Retina (tissue), 1 donor: ENCODE data around the gene PLA2G4E.

Experiments used
- DNase-seq: peaks from one replicate; pipeline ENCODE4 v3.0.0-alpha.2; 2016

PLA2G4E gene

GRCh38 chr15:42016971-42017370 is 3.9 kb downstream of the PLA2G4E start:
- no peak for DNase-seq

DNA sequence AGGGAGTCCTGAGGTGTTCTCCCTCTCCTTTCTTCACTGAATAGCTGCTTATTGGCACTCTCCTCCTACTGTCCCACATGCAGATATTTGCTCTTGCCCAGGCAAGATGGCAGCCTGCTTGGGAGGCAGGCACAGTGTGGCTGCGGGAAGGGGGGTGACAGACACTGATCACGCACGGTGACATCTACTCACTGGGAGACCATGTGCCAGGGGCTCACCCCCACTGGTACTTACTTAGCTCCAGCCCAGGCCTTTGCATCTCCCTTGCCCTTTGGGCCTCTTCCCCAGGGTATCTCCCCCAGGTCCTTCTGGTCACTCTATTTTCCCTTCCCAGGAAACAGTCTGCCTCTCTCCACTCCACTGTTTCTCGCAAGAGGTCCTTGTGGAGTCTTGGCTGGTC is 6.4 kb downstream of the PLA2G4E start:
- DNase-seq = no peak

- no peak for DNase-seq
Observed at GRCh38 chr15:42012928-42013482, 7.8 kb downstream of the PLA2G4E start.

- no peak for DNase-seq
Observed at GRCh38 chr15:42012241-42012640, 8.6 kb downstream of the PLA2G4E start.

GRCh38 chr15:42011074-42011473 is 9.8 kb downstream of the PLA2G4E start:
- no peak for DNase-seq

DNA sequence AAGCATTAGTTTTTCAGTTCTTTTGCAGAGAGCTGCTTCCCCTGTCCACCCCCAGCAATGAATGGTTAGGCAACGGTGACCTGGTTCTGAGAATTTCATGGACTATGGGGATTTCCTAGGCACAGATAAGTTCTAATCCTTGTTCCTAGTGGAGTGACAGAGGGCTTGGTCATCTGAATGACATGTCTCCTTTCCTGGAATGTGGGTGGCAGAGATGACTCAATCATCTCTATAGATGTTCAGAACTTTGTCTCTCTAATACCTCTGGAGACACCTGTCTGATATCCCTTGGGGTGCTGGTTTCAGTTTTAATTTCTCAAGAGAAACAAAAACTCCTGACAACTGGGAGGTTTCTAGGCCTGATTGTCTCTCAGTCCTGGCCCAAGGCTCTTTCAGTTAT is 10.4 kb downstream of the PLA2G4E start:
- DNase-seq = no peak

GRCh38 chr15:42009474-42009873 is 11.4 kb downstream of the PLA2G4E start:
- no peak for DNase-seq

DNA sequence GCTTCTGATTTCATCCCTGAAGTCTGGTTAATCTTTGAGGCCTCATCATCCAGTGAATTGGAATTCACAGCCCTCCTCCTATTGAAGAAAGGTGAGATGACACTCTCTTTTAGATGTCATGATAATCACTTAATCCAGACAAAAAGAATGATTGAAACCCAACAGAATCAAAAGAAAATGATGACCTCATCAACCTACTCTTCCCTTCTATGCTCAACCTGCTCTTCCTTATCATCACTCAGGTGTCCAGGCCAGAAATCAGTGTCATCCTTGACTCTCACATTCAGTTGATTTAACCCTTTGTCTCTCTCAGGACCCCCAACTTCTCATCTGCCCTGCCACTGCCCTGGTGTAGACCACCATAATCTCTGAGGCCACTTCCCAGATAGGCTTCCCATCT is 11.8 kb downstream of the PLA2G4E start:
- no peak for DNase-seq

GRCh38 chr15:42007386-42007785 is 13.5 kb downstream of the PLA2G4E start:
- DNase-seq = no peak

DNA sequence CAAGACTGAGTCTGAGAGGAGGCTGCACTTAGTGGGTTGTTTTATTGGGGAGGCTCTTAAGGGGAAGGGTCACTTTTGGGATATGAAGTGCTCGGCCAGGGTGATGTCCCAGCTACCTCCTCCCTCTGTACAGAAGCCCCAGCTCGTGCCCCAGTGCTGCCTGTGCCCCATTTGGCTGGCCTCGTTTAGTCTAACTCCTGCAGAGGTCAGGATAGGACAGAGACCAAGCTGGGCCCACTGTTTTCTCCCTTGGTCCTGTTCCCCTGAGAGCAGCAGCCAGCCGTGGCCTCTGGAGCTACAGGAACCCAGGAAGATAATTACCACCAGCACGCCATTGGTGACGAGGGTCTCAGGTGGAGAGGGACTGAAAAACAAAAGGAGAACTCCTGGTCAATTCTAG is 18.5 kb downstream of the PLA2G4E start:
- no peak for DNase-seq

DNA sequence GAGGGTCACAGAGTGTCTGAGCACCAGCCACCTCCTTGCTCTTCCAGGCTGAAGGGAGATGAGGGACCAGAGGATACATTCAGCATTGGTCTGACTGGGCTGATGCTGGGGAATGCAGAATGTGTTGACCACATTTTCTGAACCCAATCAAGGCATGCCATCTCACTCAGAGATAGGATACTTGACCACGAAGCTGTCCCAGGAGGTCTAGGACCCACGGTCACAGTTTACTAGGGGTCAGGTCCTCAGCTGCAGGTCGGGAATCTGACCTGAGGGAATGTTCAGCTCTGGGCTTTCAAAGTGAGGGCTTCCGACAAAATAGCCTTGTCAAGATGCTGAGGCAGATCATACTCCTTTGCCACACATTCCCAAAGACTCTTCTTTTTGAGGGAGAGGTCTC is 19.6 kb downstream of the PLA2G4E start:
- no peak for DNase-seq

- DNase-seq = no peak
Observed at GRCh38 chr15:41999290-42000285, 21.3 kb downstream of the PLA2G4E start.

DNA sequence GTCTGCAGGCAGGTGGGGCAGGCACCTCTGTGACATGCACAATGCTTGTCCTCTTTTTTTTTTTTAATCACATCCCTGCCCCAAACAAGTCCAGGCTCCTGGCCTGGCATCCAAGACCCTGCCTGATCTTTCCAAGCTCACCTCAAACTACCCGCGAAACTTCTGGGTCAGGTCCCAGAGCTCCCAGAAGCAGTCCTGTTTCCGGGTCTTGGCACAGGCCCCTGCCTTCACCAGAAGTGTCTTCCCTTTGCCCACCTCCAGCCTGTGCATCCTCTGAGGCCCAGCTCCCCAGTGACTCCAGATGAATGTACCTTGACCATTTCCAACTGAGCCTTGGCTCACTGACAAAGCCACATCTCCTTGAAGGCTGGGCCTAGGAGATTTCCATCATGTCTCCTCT is 23.0 kb downstream of the PLA2G4E start:
- no peak for DNase-seq

DNA sequence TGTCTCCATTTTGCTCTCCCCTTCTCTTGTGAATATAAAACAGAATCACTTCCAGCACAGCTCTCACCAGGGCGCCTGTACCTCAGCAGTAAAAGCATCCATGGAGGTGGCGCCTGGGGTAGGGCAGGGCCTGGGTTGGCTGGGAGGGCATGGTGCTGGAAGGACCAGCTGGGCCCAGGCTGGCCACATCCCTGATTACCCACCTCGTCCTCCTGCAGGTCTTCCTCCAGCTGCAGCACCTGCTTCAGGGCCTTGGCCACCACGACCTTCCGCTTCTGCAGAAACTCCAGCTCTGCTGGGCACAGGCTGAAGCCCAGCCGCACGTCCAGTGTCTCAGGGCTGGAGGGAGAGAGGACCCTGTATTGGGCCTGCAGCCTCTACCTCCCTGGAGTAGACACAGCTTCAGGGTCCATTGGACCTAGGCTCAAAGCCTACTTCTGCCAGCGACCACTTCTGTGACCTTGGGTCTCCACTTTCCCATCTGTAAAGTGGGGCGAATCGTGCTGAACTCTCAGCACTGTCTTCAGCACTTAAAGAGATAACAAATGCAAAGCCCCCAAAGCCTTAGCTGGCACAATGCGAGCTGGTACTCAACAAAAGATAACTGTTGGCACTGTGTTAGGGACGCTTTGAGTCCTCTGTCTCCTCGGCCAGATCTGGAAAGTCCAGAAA is 23.8 kb downstream of the PLA2G4E start:
- no peak for DNase-seq

GRCh38 chr15:41996376-41996775 is 24.5 kb downstream of the PLA2G4E start:
- no peak for DNase-seq

DNA sequence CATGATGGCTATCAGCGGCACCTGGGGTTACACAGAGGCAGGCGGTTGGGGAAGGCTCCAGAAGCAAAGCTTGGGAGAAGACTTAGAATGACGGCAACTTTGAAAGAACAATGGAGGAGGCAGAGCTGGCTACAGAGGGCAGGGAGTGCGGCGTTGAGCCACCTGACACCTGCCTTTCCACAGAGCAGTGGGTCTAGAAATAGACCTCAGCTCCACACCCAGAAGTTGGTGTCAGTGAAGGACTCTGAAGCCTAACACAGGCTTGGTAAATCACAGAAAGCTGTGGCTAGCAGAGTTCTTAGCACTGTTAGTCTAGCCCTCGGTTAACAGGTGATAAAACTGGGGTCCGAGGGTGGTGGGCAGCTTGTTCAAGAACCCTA is 25.4 kb downstream of the PLA2G4E start:
- no peak for DNase-seq

- no peak for DNase-seq
Observed at GRCh38 chr15:41994772-41995475, 25.9 kb downstream of the PLA2G4E start.

- no peak for DNase-seq
Observed at GRCh38 chr15:41994171-41994650, 26.6 kb downstream of the PLA2G4E start.

- DNase-seq = no peak
Observed at GRCh38 chr15:41993472-41994170, 27.2 kb downstream of the PLA2G4E start.

DNA sequence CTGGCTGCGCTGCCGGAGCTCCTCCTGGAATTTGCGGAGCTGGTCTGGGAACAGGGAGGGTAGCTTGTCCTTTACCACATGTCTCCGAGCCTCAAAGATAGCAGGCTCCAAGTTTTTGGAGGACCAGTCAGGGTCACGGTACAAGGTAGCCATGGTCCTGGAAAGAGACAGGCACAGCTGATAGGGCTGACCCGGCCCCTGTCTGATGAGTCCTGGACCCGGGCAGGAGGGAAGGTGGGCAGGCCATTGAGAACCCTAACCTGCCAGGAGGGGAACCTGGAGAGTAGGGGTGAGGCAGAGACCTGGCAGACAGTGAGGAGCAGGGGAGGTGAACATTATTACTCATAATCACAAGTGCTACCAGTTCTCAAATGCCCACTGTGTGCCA is 28.0 kb downstream of the PLA2G4E start:
- no peak for DNase-seq

DNA sequence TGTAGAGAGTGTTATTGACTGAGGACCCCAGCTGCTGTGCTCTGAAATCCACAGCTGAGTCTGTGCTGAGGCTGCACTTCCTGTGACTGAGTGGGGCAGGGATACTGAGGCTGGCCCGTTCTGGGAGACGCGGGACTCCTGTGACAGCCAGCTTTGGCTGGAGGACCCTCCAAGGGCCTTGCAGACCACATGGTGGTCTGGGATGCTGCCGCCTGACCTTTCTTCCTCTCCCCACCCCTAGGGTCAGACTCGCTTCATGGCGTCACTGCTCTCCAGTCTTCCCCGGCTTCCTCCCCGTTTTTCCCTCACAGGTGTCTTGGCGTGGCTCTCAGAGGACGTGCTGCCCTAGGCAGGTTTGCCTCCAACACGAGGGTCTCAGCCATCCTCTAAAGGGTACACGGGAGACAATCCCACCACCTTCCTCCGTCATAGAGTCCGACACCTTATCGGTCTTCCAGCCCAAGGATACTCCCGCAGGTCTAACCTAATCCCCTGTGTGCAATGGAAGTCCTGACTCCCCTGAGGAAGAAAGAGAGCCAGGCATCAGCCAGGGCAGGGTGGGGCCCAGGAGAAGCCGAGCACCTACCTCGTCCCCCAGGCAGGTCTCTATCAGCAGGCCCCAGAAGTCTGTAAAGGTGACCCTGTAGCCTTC is 28.6 kb downstream of the PLA2G4E start:
- DNase-seq = no peak

DNA sequence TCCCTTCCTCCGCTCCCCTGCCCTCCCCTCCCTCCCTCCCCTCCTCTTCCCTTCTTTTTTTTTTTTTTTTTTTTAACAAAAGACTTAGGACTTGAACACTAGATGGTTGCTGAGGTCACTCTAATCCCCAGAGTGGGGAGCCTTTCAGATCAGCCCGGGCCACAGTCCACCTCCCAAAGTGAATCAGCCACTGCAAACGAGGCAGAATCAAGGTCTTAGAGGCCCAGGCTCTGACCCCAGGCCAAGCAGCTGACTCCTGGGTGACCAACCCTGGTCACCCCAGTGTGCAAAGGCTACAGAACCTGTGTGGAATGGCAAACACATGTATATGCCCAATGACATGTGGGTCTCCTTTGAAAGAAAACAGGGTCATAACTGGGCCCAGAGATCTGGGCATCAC is 30.2 kb downstream of the PLA2G4E start:
- no peak for DNase-seq
